Loucy (cell line): ENCODE measurements around the gene LMTK3.

Experiments used
- H2AFZ ChIP-seq: fragments of 200-600 bp; sonication (generic); 2 replicates; pipeline ENCODE4 v1.6.0; 2016; ENCODE audit warnings: antibody characterized with exemption, mild to moderate bottlenecking, low read length, moderate library complexity
- H3F3A ChIP-seq: fragments of 200-600 bp; 2 replicates; pipeline ENCODE4 v1.6.0; 2016; ENCODE audit warnings: antibody characterized with exemption, low read depth, mild to moderate bottlenecking
- H3K27me3 ChIP-seq: fragments of 200-600 bp; sonication (generic); 2 replicates; pipeline ENCODE4 v1.6.1; 2014; ENCODE audit warnings: low read length, mild to moderate bottlenecking; ENCODE audit not compliant: insufficient read depth, poor library complexity, severe bottlenecking
- H3K36me3 ChIP-seq: fragments of 200-600 bp; sonication (generic); 2 replicates; pipeline ENCODE4 v1.6.1; 2016; ENCODE audit warnings: low read length; ENCODE audit not compliant: insufficient read depth
- H3K4me1 ChIP-seq: fragments of 200-600 bp; sonication (generic); 2 replicates; pipeline ENCODE4 v1.5.1; 2014; ENCODE audit warnings: low read length, mild to moderate bottlenecking; ENCODE audit not compliant: insufficient read depth, poor library complexity, severe bottlenecking
- H3K4me2 ChIP-seq: fragments of 200-600 bp; sonication (generic); 2 replicates; pipeline ENCODE4 v1.6.0; 2014; ENCODE audit warnings: antibody characterized with exemption, low read length, low read depth, mild to moderate bottlenecking; ENCODE audit not compliant: poor library complexity, severe bottlenecking
- H3K4me3 ChIP-seq: fragments of 200-600 bp; sonication (generic); 2 replicates; pipeline ENCODE4 v1.5.1; 2014; ENCODE audit warnings: low read length, mild to moderate bottlenecking, mixed read lengths; ENCODE audit not compliant: poor library complexity, severe bottlenecking
- H3K79me2 ChIP-seq: fragments of 200-600 bp; sonication (generic); 2 replicates; pipeline ENCODE4 v1.6.1; 2014; ENCODE audit warnings: low read length; ENCODE audit not compliant: insufficient read depth
- H3K9ac ChIP-seq: fragments of 200-600 bp; sonication (generic); 2 replicates; pipeline ENCODE4 v1.6.0; 2014; ENCODE audit warnings: mild to moderate bottlenecking, low read depth, low read length, moderate library complexity; ENCODE audit not compliant: poor library complexity, severe bottlenecking
- H3K9me2 ChIP-seq: fragments of 200-600 bp; sonication (generic); replicated peaks from 2 replicates; pipeline ENCODE4 v1.6.1; 2016; ENCODE audit warnings: low read depth, low read length, mixed read lengths
- H3K9me3 ChIP-seq: fragments of 200-600 bp; sonication (generic); 2 replicates; pipeline ENCODE4 v1.6.1; 2014; ENCODE audit warnings: mild to moderate bottlenecking, antibody characterized with exemption, low read length, low read depth; ENCODE audit not compliant: insufficient read depth
- H4K20me1 ChIP-seq: fragments of 200-600 bp; sonication (generic); 2 replicates; pipeline ENCODE4 v1.6.0; 2014; ENCODE audit warnings: antibody characterized with exemption, low read length, mild to moderate bottlenecking; ENCODE audit not compliant: insufficient read depth, poor library complexity, severe bottlenecking
- EZH2phosphoT487 ChIP-seq: fragments of 200-600 bp; IDR thresholded peaks from 2 replicates; pipeline ENCODE4 v1.6.1; 2018; ENCODE audit warnings: antibody characterized with exemption, mild to moderate bottlenecking, moderate library complexity, borderline replicate concordance
- TF ChIP-seq, protein P1 (sequence below): fragments of 200-600 bp; sonication (generic); conservative IDR thresholded peaks from 2 replicates; pipeline ENCODE4 v1.5.1; 2014; ENCODE audit warnings: mild to moderate bottlenecking, antibody characterized with exemption, low read length

Gene LMTK3

DNA sequence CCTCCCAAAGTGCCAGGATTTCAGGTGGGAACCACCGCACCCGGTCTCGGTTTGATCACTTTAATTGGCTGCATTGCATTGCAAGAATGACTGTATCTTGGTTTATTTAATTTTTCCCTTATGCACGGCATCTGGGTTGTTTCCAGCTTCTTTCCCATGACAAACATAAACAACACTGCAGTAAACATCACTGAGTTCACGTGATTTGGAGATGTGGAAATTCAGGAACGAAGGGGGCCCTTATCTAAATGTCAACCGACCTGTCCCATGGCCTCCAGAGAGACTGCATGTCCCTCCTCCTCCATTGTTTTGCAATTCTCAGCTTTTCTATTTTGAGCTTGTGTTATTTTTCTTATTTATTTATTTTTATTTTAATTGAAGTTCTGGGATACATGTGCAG, 25.9 kb upstream of the LMTK3 start:
- Histone ChIP-seq H2AFZ (no peak overlapping the region), H3K4me3 (no peak overlapping the region), H3F3A (no peaks in the 10 kb centered on the region), H3K4me1 (no peaks in the 10 kb centered on the region), H3K9me3 (no peaks in the 10 kb centered on the region), H3K4me2 (no peak overlapping the region), H4K20me1 (no peaks in the 10 kb centered on the region), H3K9me2 (no peaks in the 10 kb centered on the region), H3K9ac (no peak overlapping the region), H3K27me3 (no peaks in the 10 kb centered on the region), H3K36me3 (no peaks in the 10 kb centered on the region), H3K79me2 (no peaks in the 10 kb centered on the region)
- no peak for TF ChIP-seq EZH2phosphoT487
- TF ChIP-seq, protein P1, sequence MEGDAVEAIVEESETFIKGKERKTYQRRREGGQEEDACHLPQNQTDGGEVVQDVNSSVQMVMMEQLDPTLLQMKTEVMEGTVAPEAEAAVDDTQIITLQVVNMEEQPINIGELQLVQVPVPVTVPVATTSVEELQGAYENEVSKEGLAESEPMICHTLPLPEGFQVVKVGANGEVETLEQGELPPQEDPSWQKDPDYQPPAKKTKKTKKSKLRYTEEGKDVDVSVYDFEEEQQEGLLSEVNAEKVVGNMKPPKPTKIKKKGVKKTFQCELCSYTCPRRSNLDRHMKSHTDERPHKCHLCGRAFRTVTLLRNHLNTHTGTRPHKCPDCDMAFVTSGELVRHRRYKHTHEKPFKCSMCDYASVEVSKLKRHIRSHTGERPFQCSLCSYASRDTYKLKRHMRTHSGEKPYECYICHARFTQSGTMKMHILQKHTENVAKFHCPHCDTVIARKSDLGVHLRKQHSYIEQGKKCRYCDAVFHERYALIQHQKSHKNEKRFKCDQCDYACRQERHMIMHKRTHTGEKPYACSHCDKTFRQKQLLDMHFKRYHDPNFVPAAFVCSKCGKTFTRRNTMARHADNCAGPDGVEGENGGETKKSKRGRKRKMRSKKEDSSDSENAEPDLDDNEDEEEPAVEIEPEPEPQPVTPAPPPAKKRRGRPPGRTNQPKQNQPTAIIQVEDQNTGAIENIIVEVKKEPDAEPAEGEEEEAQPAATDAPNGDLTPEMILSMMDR = no peak

DNA sequence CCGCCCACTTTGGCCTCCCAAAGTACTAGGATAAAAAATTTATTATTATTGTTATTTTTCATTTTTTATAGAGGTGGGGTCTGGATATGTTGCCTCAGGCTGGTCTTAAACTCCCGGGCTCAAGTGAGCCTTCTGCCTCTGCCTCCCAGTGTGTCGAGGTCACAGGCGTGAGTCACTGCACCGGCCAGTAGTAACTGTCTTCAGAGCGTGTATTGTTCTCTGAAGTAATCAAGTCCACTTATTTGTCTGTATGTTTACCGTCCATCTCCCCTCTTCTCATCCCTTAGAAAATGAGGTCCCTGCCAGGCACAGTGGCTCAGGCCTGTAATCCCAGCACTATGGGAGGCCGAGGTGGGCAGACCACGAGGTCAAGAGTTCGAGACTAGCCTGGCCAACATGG, 22.1 kb upstream of the LMTK3 start:
- no peak overlapping the region for H3K4me3 ChIP-seq
- H3K79me2 ChIP-seq = no peaks in the 10 kb centered on the region
- H3K36me3 ChIP-seq = no peaks in the 10 kb centered on the region
- no peaks in the 10 kb centered on the region for H3K4me1 ChIP-seq
- H3K9me3 ChIP-seq = no peaks in the 10 kb centered on the region
- H2AFZ ChIP-seq = no peak overlapping the region
- H3K9me2 ChIP-seq = no peaks in the 10 kb centered on the region
- TF ChIP-seq, protein P1 = no peak
- no peak for TF ChIP-seq EZH2phosphoT487
- no peaks in the 10 kb centered on the region for H3K27me3 ChIP-seq
- no peak overlapping the region for H3K9ac ChIP-seq
- H3K4me2 ChIP-seq = no peak overlapping the region
- no peaks in the 10 kb centered on the region for H4K20me1 ChIP-seq
- H3F3A ChIP-seq = no peaks in the 10 kb centered on the region

DNA sequence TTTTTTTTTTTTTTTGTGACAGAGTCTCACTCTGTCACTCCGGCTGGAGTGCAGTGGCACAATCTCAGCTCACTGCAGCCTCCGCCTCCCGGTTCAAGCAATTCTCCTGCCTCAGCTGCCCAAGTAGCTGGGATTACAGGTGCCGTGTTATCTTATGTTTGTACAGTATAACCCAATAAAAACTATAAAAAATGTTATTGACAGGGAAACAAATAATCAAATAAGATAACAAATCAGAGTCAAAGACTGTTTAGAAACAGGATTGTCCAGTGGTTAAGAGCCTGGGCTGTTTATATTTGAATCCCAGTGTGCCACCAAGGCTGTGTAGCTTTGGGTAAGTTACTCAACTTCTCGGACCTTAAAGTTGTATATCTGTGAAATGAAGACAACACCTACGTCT, 19.1 kb upstream of the LMTK3 start:
- Histone ChIP-seq H3K27me3 (no peaks in the 10 kb centered on the region), H3F3A (no peaks in the 10 kb centered on the region), H4K20me1 (no peaks in the 10 kb centered on the region), H3K36me3 (no peaks in the 10 kb centered on the region), H3K9ac (no peak overlapping the region), H3K4me2 (no peak overlapping the region), H3K79me2 (no peaks in the 10 kb centered on the region), H3K9me2 (no peaks in the 10 kb centered on the region), H3K4me3 (no peak overlapping the region), H2AFZ (no peak overlapping the region), H3K9me3 (no peaks in the 10 kb centered on the region), H3K4me1 (no peaks in the 10 kb centered on the region)
- TF ChIP-seq, protein P1 = no peak
- no peak for TF ChIP-seq EZH2phosphoT487
